K562 (cell line): ENCODE data around the gene SLX9. TPM values are rescaled to one million over a fixed set of nuclear protein-coding genes. Genes with fewer than 3 reads are reported as not detected.

ENCODE experiments used
- ATAC-seq: fragments of 200-7000 bp; cut with Tn5 transposase; 3 replicates; pipeline ENCODE4 v1.9.1; 2020; ENCODE audit warnings: moderate library complexity
- BruUV-seq: library from RNA; stranded (reverse); fragments of 400-500 nt; replicated peaks from 2 replicates; lab custom pipeline; 2021; lab: Mats Ljungman, UMichigan
- CTCF ChIA-PET: fragments of 300-600 bp; formaldehyde crosslinking; extraction: SDS; loops from one replicate; lab custom pipeline; 2021; ENCODE audit warnings: low intra/inter-chr PET ratio; lab: Yijun Ruan, JAX
- POLR2A ChIA-PET: fragments of 300-600, 350-650 bp; sonication (Branson Sonifier 250); formaldehyde crosslinking; extraction: SDS; loops from one replicate; lab custom pipeline; 2021; ENCODE audit warnings: antibody characterized with exemption, inconsistent platforms; lab: Yijun Ruan, JAX
- DNase-seq, 4 experiments: peaks; one replicate each; pipeline versions ENCODE4 v3.0.0 to v3.0.0-alpha.2; 2011 to 2018; ENCODE audit warnings: low spot score in 3 of 4, mixed read lengths in 3 of 4; ENCODE audit errors: extremely low read depth in 1 of 4
- FAIRE-seq: peaks from 2 replicates; lab custom pipeline; 2011; peaks lifted over from hg19 to GRCh38; lab: Jason Lieb, UNC
- H2AFZ ChIP-seq: 2 replicates; pipeline ENCODE4 v1.6.0; 2011; ENCODE audit warnings: low read depth, low read length, control low read depth, inconsistent platforms
- H3K27ac ChIP-seq: fragments of 200-600 bp; 3 replicates; pipeline ENCODE4 v1.8.0; 2011; ENCODE audit warnings: low read depth, mild to moderate bottlenecking, control low read depth, inconsistent platforms, low read length, moderate library complexity, mixed read lengths; ENCODE audit errors: extremely low read depth
- H3K27me3 ChIP-seq, 2 experiments: fragments of 300-600 bp in 1 of 2; 2 replicates in 1 of 2; 3 replicates in 1 of 2; pipeline versions ENCODE4 v1.6.0 to v1.8.0; 2011; ENCODE audit warnings: inconsistent platforms in 2 of 2, low read length in 2 of 2, mild to moderate bottlenecking in 1 of 2, mixed read lengths in 1 of 2, moderate library complexity in 1 of 2; ENCODE audit not compliant: control insufficient read depth in 2 of 2, insufficient read depth in 2 of 2
- H3K36me3 ChIP-seq: fragments of 300-600 bp; 3 replicates; pipeline ENCODE4 v1.8.0; 2011; ENCODE audit warnings: mild to moderate bottlenecking, low read length, inconsistent platforms; ENCODE audit not compliant: control insufficient read depth, insufficient read depth
- H3K4me1 ChIP-seq, 2 experiments: fragments of 200-600 bp in 1 of 2; replicated peaks in 1 of 2; 2 replicates in 1 of 2; 3 replicates in 1 of 2; pipeline versions ENCODE4 v1.5.1 to v1.8.0; 2011; ENCODE audit warnings: inconsistent platforms in 2 of 2, low read length in 2 of 2, mild to moderate bottlenecking in 1 of 2, mixed read lengths in 1 of 2, moderate library complexity in 1 of 2; ENCODE audit not compliant: control insufficient read depth in 2 of 2, insufficient read depth in 2 of 2
- H3K4me2 ChIP-seq: 2 replicates; pipeline ENCODE4 v1.6.1; 2011; ENCODE audit warnings: low read length, control low read depth, inconsistent platforms, mixed read lengths; ENCODE audit not compliant: insufficient read depth
- H3K4me3 ChIP-seq: fragments of 200-600 bp; sonication (generic), shearing (Covaris generic); 2 replicates; pipeline ENCODE4 v1.5.1; 2016; ENCODE audit warnings: control low read depth, inconsistent platforms
- H3K79me2 ChIP-seq: fragments of 200-600 bp; 3 replicates; pipeline ENCODE4 v1.8.0; 2011; ENCODE audit warnings: low read length, inconsistent platforms; ENCODE audit not compliant: control insufficient read depth, insufficient read depth
- H3K9ac ChIP-seq, 2 experiments: 2 replicates each; pipeline versions ENCODE4 v1.6.0 to v1.6.1; 2011; ENCODE audit warnings: low read depth in 2 of 2, low read length in 2 of 2, control low read depth in 1 of 2, inconsistent platforms in 1 of 2, mild to moderate bottlenecking in 1 of 2, mixed read lengths in 1 of 2; ENCODE audit not compliant: insufficient read depth in 1 of 2
- H3K9me1 ChIP-seq: one replicate; pipeline ENCODE4 v1.6.0; 2011; ENCODE audit warnings: inconsistent platforms, mild to moderate bottlenecking, low read length, moderate library complexity; ENCODE audit not compliant: control insufficient read depth, insufficient read depth
- H3K9me3 ChIP-seq: replicated peaks from 2 replicates; pipeline ENCODE4 v1.5.1; 2011; ENCODE audit warnings: low read depth, low read length, inconsistent platforms; ENCODE audit not compliant: control insufficient read depth, insufficient read depth
- H4K20me1 ChIP-seq: replicated peaks from 2 replicates; pipeline ENCODE4 v1.6.1; 2011; ENCODE audit warnings: low read length, inconsistent platforms, mixed read lengths; ENCODE audit not compliant: control insufficient read depth, insufficient read depth
- C11orf30 ChIP-seq: fragments of 450-650 bp; IDR thresholded peaks from 2 replicates; pipeline ENCODE4 v1.6.1; 2016; ENCODE audit warnings: low read depth, mild to moderate bottlenecking
- CBFA2T2 ChIP-seq: fragments of 450-650 bp; conservative IDR thresholded peaks from 2 replicates; pipeline ENCODE4 v1.6.1; 2017; ENCODE audit warnings: mild to moderate bottlenecking
- CBX8 ChIP-seq: fragments of 200-600 bp; sonication (generic); IDR thresholded peaks from 2 replicates; pipeline ENCODE4 v1.6.1; 2012; ENCODE audit warnings: borderline replicate concordance, mixed run types, low read depth, mild to moderate bottlenecking, moderate library complexity, mixed read lengths, low read length, control low read depth, inconsistent platforms; ENCODE audit not compliant: poor library complexity, severe bottlenecking; ENCODE audit errors: extremely low read depth
- FOXJ3 ChIP-seq: sonication (generic); formaldehyde crosslinking; IDR thresholded peaks from 2 replicates; pipeline ENCODE4 v1.4.0; 2020; ENCODE audit warnings: mild to moderate bottlenecking, missing genetic modification reagents
- HLTF ChIP-seq: fragments of 450-650 bp; IDR thresholded peaks from 2 replicates; pipeline ENCODE4 v1.6.1; 2016
- NFE2 ChIP-seq: IDR thresholded peaks from 2 replicates; pipeline ENCODE4 v1.6.1; 2014; ENCODE audit warnings: antibody characterized with exemption, low read depth
- NR2F6 ChIP-seq: fragments of 450-650 bp; formaldehyde crosslinking; IDR thresholded peaks from 2 replicates; pipeline ENCODE4 v1.4.0; 2020; ENCODE audit warnings: mild to moderate bottlenecking
- OTX1 ChIP-seq: fragments of 450-650 bp; formaldehyde crosslinking; IDR thresholded peaks from 2 replicates; pipeline ENCODE4 v1.4.0; 2022; ENCODE audit warnings: mild to moderate bottlenecking
- TGIF2 ChIP-seq: sonication (generic); formaldehyde crosslinking; IDR thresholded peaks from 2 replicates; pipeline ENCODE4 v1.8.1; 2022; ENCODE audit warnings: mild to moderate bottlenecking, missing genetic modification reagents, moderate library complexity
- XRCC5 ChIP-seq: fragments of 200-400 bp; formaldehyde crosslinking; IDR thresholded peaks from 2 replicates; pipeline ENCODE4 v1.6.1; 2017; ENCODE audit warnings: low read depth, mild to moderate bottlenecking, low read length
- ZBTB7A ChIP-seq: IDR thresholded peaks from 2 replicates; pipeline ENCODE4 v1.6.1; 2011; ENCODE audit warnings: low read depth, mild to moderate bottlenecking, low read length, moderate library complexity, borderline replicate concordance; ENCODE audit not compliant: control insufficient read depth
- ZC3H11A ChIP-seq: IDR thresholded peaks from 2 replicates; pipeline ENCODE4 v1.6.1; 2012; ENCODE audit warnings: low read depth, low read length, improper control_type of control experiment
- ZNF224 ChIP-seq: sonication (generic); formaldehyde crosslinking; IDR thresholded peaks from 2 replicates; pipeline ENCODE4 v1.8.0; 2022; ENCODE audit warnings: mild to moderate bottlenecking, missing genetic modification reagents
- WGBS: fragments of 100-300 bp; shearing (Covaris generic); methylation state at CpG from one replicate; pipeline ENCODE4 v1.1.6; 2016; ENCODE audit warnings: low coverage, mixed read lengths; ENCODE audit not compliant: insufficient coverage; ENCODE audit errors: missing lambda C conversion rate; 5-methylcytosine and 5-hydroxymethylcytosine counted together
- in situ Hi-C: fragments of 300-500 bp; cut with MboI; formaldehyde crosslinking; loops from 4 replicates; pipeline ENCODE4 v1.15.0; 2018; ENCODE audit warnings: inconsistent platforms, mixed read lengths
- intact Hi-C: fragments of 100-400 bp; cut with micrococcal nuclease; formaldehyde crosslinking; loops from 2 replicates; pipeline ENCODE4 v1.14.2; 2022
- polyA plus RNA-seq, 8 experiments: library from polyadenylated mRNA; depleted of rRNA in 4 of 8; stranded (reverse) in 5 of 8; unstranded in 3 of 8; fragments of >200 nt; fragmentation: Nextera tagmentation in 2 of 8; fragmentation: Illumina TruSeq in 1 of 8; extraction: Ambion mirVana in 2 of 8; extraction: Trizol in 1 of 8; gene quantifications; 2 replicates each; pipeline versions ENCODE4 v1.2.1 to v1.2.3, GENCODE V29; 2011 to 2014; ENCODE audit warnings: inconsistent platforms in 1 of 8, missing spikeins in 1 of 8
- total RNA-seq, 7 experiments: library from RNA; depleted of rRNA in 6 of 7; stranded (reverse); fragments of >200 nt in 6 of 7; fragmentation: Illumina TruSeq in 2 of 7; extraction: Trizol in 2 of 7; gene quantifications; 2 replicates each; pipeline versions ENCODE4 v1.2.1 to v1.2.3, GENCODE V29; 2011 to 2021; ENCODE audit warnings: low replicate concordance in 1 of 7
- TF ChIP-seq, protein P1 (sequence below): fragments of 200-800 bp; sonication (Bioruptor generic); IDR thresholded peaks from 2 replicates; pipeline ENCODE4 v1.6.1; 2017; ENCODE audit warnings: missing genetic modification characterization, missing compliant biosample characterization
- TF ChIP-seq, protein P2 (sequence below): sonication (generic); formaldehyde crosslinking; IDR thresholded peaks from 2 replicates; pipeline ENCODE4 v1.8.0; 2023; ENCODE audit warnings: mild to moderate bottlenecking, missing genetic modification reagents

Gene SLX9
- total and polyA plus RNA-seq, 9 of the 15 experiments (the other 6 are each of a cell fraction or from before 2014, with no cell fraction given): 1.2 to 75.5 (median 16.5) TPM

GRCh38 chr21:44996501-44996921 is 56.7 kb downstream of the SLX9 start:
- ChIA-PET POLR2A (interaction anchor here (0.5 to 2.4 kb wide), 4 partner anchors 9 to 180 kb away, joined by 3 to 6 read pairs (median 4); no protein-coding TSS in a partner anchor), CTCF (no interaction called here)
- peaks cover 0 to 78% of the 10 kb centered on the region in 2 experiments; a peak in 1 of 5 replicates for H3K4me1 ChIP-seq
- intact Hi-C loops: no loop called here
- in situ Hi-C loops: no loop called here
- no peak overlapping the region for H3K27ac ChIP-seq
- peaks cover 30 to 91% of the 10 kb centered on the region in 2 experiments; a peak in 4 of 5 replicates for H3K27me3 ChIP-seq
- H4K20me1 ChIP-seq: peaks cover 34% of the 10 kb centered on the region; the same call in 1 of the 2 replicates
- H3K9ac ChIP-seq: no peak overlapping the region
- TF ChIP-seq CBX8 (no peak), HLTF (no peak), FOXJ3 (CRISPR knock-in tag) (no peak), NR2F6 (CRISPR knock-in tag) (no peak), ZNF224 (CRISPR knock-in tag) (no peak), ZBTB7A (no peak), TGIF2 (CRISPR knock-in tag) (no peak), ZC3H11A (no peak), NFE2 (no peak), CBFA2T2 (no peak), OTX1 (CRISPR knock-in tag) (no peak), XRCC5 (no peak), C11orf30 (no peak)
- TF ChIP-seq, protein P1, sequence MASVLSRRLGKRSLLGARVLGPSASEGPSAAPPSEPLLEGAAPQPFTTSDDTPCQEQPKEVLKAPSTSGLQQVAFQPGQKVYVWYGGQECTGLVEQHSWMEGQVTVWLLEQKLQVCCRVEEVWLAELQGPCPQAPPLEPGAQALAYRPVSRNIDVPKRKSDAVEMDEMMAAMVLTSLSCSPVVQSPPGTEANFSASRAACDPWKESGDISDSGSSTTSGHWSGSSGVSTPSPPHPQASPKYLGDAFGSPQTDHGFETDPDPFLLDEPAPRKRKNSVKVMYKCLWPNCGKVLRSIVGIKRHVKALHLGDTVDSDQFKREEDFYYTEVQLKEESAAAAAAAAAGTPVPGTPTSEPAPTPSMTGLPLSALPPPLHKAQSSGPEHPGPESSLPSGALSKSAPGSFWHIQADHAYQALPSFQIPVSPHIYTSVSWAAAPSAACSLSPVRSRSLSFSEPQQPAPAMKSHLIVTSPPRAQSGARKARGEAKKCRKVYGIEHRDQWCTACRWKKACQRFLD (CRISPR knock-in tag): no peak
- TF ChIP-seq, protein P2, sequence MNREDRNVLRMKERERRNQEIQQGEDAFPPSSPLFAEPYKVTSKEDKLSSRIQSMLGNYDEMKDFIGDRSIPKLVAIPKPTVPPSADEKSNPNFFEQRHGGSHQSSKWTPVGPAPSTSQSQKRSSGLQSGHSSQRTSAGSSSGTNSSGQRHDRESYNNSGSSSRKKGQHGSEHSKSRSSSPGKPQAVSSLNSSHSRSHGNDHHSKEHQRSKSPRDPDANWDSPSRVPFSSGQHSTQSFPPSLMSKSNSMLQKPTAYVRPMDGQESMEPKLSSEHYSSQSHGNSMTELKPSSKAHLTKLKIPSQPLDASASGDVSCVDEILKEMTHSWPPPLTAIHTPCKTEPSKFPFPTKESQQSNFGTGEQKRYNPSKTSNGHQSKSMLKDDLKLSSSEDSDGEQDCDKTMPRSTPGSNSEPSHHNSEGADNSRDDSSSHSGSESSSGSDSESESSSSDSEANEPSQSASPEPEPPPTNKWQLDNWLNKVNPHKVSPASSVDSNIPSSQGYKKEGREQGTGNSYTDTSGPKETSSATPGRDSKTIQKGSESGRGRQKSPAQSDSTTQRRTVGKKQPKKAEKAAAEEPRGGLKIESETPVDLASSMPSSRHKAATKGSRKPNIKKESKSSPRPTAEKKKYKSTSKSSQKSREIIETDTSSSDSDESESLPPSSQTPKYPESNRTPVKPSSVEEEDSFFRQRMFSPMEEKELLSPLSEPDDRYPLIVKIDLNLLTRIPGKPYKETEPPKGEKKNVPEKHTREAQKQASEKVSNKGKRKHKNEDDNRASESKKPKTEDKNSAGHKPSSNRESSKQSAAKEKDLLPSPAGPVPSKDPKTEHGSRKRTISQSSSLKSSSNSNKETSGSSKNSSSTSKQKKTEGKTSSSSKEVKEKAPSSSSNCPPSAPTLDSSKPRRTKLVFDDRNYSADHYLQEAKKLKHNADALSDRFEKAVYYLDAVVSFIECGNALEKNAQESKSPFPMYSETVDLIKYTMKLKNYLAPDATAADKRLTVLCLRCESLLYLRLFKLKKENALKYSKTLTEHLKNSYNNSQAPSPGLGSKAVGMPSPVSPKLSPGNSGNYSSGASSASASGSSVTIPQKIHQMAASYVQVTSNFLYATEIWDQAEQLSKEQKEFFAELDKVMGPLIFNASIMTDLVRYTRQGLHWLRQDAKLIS: no peak
- ATAC-seq: no peak
- WGBS: 2% methylated on average over 6 of the region's 6 CpGs
- H3K36me3 ChIP-seq: no peaks in the 10 kb centered on the region
- H3K79me2 ChIP-seq: no peaks in the 10 kb centered on the region
- no peak for DNase-seq
- H3K4me3 ChIP-seq: no peak overlapping the region
- no peaks in the 10 kb centered on the region for H3K9me1 ChIP-seq
- no peak for FAIRE-seq
- BruUV-seq: no TSS peak
- H2AFZ ChIP-seq: no peak overlapping the region
- no peak overlapping the region for H3K4me2 ChIP-seq
- no peaks in the 10 kb centered on the region for H3K9me3 ChIP-seq
